Measurements from ENCODE around the gene CLSTN3. TPM values are rescaled to one million over a fixed set of nuclear protein-coding genes. Genes with fewer than 3 reads are reported as not detected.
A peak's percentile ranks its signal among the peaks of the same experiment; 100 is the strongest.

Gene CLSTN3
- total RNA-seq, 2 experiments from 2014 or later = 76.8 to 83.9 TPM

DNA sequence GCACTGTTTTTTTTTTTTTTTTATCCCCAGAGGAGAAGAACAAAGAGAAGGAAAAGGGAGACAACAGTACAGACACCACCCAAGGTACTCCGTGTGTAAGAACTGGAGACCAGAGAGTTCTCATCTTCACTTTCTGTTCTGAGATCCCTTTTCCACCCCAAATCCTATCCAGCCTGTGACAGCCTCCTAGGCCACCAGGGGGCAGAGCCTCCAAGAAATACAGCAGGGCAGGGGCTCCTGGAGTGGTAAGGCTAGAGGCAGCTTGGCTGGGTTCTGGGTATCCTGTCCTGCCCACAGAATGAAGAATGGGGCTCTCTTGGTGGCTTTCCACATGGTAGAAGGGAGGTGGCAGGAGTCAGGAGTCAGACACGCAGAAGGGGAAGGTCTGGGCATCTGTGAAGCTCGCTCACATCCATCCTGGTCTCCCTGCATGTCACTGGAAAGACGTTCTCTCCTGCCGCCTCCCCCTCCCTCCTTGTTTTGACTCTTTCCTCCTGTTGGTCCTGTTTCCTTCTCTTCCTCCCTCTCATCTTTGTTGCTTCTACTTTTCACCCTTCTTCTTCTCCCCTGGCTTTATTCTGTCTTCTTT, 12.0 kb downstream of the CLSTN3 start:
- ChIA-PET POLR2A (interaction anchor here (0.6 kb wide), 1 partner anchor 20 kb away, joined by 3 read pairs; no protein-coding TSS in a partner anchor), CTCF (interaction anchor here (0.6 to 2.9 kb wide), 10 partner anchors 9 to 496 kb away, joined by 3 to 12 read pairs (median 4); partner anchors contain the start of gene PEX5)
- Mint-ChIP-seq H3K27me3 (ENCODE audit: low read depth) (no peaks in the 10 kb centered on the region), H3K4me3 (no peak overlapping the region), H3K27ac (peak overlapping the region; percentile 23), H3K4me1 (ENCODE audit: low read depth) (no peaks in the 10 kb centered on the region), H3K9me3 (ENCODE audit: insufficient read depth) (no peaks in the 10 kb centered on the region), H3K36me3 (ENCODE audit: low read depth) (peaks cover 68% of the 10 kb centered on the region)
- ATAC-seq = peak; percentile 75
- peak; percentile 69 for DNase-seq

DNA sequence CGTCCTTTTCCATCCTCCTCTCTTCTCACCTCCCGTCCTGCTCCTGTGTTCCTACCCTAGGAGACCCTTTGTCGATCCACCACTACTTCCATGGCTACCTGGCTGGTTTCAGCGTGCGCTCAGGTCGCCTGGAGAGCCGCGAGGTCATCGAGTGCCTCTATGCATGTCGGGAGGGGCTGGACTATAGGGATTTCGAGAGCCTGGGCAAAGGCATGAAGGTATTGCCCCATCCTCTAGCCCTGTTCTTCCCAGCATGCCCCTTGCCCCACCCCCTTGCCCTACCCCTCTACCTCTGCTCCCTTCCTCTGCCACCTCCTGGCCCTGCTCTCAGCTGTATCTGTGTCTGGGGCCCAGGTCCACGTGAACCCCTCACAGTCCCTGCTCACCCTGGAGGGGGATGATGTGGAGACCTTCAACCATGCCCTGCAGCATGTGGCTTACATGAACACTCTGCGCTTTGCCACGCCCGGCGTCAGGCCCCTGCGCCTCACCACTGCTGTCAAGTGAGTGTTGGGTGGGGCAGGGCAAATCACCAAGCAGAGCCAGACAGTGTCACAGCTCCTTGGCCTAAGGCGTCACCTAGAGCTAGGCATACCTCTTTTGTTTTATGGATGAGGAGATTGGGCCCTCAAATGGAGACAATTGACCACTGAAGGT, 12.8 kb downstream of the CLSTN3 start:
- no peak overlapping the region for H3K4me3 Mint-ChIP-seq
- DNase-seq (no peak), ATAC-seq (no peak)
- H3K27me3 Mint-ChIP-seq (ENCODE audit: low read depth) = no peaks in the 10 kb centered on the region
- H3K36me3 Mint-ChIP-seq (ENCODE audit: low read depth) = peaks cover 62% of the 10 kb centered on the region
- H3K27ac Mint-ChIP-seq = no peak overlapping the region
- POLR2A ChIA-PET = no interaction called here
- CTCF ChIA-PET = interaction anchor here (0.7 to 2.9 kb wide), 8 partner anchors 8 to 51 kb away, joined by 3 to 12 read pairs (median 4); partner anchors contain the start of gene PEX5
- peaks cover under 1% of the 10 kb centered on the region for H3K4me1 Mint-ChIP-seq (ENCODE audit: low read depth)
- H3K9me3 Mint-ChIP-seq (ENCODE audit: insufficient read depth) = no peaks in the 10 kb centered on the region

DNA sequence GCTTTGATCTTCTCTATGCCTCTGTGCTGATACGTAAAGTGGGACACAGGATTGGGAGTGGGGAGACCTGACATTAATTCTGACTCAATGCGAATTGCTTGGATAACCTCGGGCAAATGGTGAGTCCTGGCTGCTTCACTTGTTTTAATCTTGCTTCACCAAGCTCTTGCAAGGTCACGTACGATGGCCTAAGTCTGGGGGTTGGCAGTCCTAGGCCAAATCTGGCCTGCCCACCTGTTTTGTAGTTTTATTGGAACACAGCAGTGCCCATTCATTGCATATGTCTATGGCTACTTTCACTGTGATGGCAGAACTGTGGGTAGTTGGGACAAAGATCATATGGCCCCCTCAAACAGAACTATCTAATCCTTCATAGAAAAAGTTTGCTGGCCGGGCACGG, 13.4 kb downstream of the CLSTN3 start:
- DNase-seq (no peak), ATAC-seq (no peak)
- ChIA-PET POLR2A (no interaction called here), CTCF (interaction anchor here (1.7 to 2.9 kb wide), 2 partner anchors 10 to 11 kb away, joined by 5 to 15 read pairs; no protein-coding TSS in a partner anchor)
- peaks cover 7% of the 10 kb centered on the region for H3K4me1 Mint-ChIP-seq (ENCODE audit: low read depth)
- H3K27me3 Mint-ChIP-seq (ENCODE audit: low read depth) = no peaks in the 10 kb centered on the region
- H3K27ac Mint-ChIP-seq = no peak overlapping the region
- peaks cover 64% of the 10 kb centered on the region for H3K36me3 Mint-ChIP-seq (ENCODE audit: low read depth)
- H3K4me3 Mint-ChIP-seq = no peak overlapping the region
- no peaks in the 10 kb centered on the region for H3K9me3 Mint-ChIP-seq (ENCODE audit: insufficient read depth)

DNA sequence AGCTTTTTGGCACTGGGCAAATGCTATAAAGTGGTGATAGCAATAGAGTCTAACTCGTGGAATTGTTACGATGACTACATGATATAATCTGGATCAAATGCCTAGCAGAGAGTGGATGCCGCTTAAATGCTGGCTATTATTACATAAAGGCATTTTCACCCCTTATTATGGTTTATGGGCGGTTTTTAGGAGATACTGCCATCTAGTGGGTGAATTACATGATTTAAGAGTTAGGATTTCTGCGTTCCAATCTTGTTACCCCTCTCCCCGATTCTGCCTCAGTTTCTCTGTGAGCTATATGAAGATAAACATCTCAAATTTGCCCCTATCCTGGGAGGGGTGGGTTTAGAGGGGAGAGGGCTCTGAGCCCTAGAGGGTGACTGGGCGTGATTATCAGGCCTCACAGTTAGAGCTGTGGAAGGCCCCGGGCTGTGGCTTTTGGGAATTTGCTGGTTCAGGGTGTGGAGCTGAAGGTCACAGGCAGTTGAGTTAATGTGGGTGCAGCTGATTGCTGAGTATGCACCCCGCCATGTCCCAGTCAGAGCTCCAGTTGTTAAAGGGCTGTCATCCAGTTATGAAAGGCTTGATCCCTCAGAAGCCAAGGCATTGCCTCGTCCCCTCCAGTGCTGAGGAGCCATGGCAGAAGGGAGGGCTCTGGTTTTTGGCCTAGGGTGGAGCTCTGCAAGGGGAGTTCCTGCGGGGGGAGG, 14.4 kb downstream of the CLSTN3 start:
- Mint-ChIP-seq H3K4me1 (ENCODE audit: low read depth) (peaks cover 10% of the 10 kb centered on the region), H3K27me3 (ENCODE audit: low read depth) (no peaks in the 10 kb centered on the region), H3K9me3 (ENCODE audit: insufficient read depth) (no peaks in the 10 kb centered on the region), H3K27ac (no peak overlapping the region), H3K36me3 (ENCODE audit: low read depth) (peaks cover 66% of the 10 kb centered on the region), H3K4me3 (no peak overlapping the region)
- ATAC-seq (peak; percentile 46), DNase-seq (no peak)
- ChIA-PET POLR2A (no interaction called here), CTCF (interaction anchor here (0.7 to 2.9 kb wide), 9 partner anchors 10 to 200 kb away, joined by 3 to 15 read pairs (median 4); partner anchors contain the start of gene PEX5)

DNA sequence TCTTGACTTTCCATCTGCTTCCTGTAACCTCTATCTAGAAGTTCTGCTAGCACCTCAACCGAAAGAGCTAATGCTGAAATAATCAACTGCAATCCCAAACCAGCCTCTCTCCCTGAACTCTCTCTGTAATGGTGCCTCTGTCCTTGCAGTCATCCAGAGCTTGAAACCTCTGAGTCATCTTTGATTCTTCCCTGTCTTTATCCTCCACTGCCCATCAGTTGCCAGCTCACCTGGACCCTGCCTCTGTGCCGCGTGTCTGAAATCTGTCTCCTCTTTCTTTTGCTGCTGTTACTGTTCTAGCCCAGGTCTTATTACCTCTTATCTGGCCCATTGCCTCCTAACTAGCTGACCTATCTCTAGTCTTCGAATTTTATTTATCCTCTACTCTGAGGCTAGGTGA, 15.5 kb downstream of the CLSTN3 start:
- ATAC-seq = no peak
- Mint-ChIP-seq H3K27me3 (ENCODE audit: low read depth) (no peaks in the 10 kb centered on the region), H3K36me3 (ENCODE audit: low read depth) (peaks cover 71% of the 10 kb centered on the region), H3K4me3 (no peak overlapping the region), H3K9me3 (ENCODE audit: insufficient read depth) (no peaks in the 10 kb centered on the region), H3K27ac (no peak overlapping the region), H3K4me1 (ENCODE audit: low read depth) (peaks cover 10% of the 10 kb centered on the region)
- POLR2A ChIA-PET = no interaction called here
- CTCF ChIA-PET = interaction anchor here (1.1 to 2.9 kb wide), 4 partner anchors 8 to 201 kb away, joined by 3 to 15 read pairs (median 4); partner anchors contain the start of gene PEX5
- DNase-seq = no peak

DNA sequence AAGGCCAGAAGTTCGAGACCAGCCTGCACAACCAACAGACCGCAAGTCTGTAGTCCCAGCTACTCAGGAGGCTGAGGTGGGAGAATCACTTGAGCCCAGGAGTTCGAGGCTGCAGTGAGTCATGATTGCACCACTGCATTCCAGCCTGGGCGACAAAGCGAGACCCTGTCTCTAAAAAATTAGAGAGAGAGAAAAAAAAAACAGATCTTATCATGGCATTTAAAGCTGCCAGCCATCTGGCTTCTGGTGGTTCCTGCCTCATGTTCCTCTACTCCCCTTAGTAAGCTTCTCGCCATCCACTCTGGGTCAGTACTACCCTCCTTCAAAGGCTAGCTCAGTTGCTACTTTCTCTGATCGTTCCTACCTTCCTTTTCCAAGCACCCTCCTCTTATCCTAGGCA, 16.1 kb downstream of the CLSTN3 start:
- CTCF ChIA-PET = interaction anchor here (2.9 kb wide), 1 partner anchor 8 kb away, joined by 15 read pairs; no protein-coding TSS in a partner anchor
- H3K36me3 Mint-ChIP-seq (ENCODE audit: low read depth) = peaks cover 69% of the 10 kb centered on the region
- ATAC-seq (no peak), DNase-seq (no peak)
- no peaks in the 10 kb centered on the region for H3K27me3 Mint-ChIP-seq (ENCODE audit: low read depth)
- no peak overlapping the region for H3K27ac Mint-ChIP-seq
- POLR2A ChIA-PET = interaction anchor here (0.9 kb wide), 1 partner anchor 203 kb away, joined by 3 read pairs; the partner anchor contains the start of genes C12orf57 and RNU7-1
- no peak overlapping the region for H3K4me3 Mint-ChIP-seq
- H3K4me1 Mint-ChIP-seq (ENCODE audit: low read depth) = peaks cover 10% of the 10 kb centered on the region
- H3K9me3 Mint-ChIP-seq (ENCODE audit: insufficient read depth) = no peaks in the 10 kb centered on the region

DNA sequence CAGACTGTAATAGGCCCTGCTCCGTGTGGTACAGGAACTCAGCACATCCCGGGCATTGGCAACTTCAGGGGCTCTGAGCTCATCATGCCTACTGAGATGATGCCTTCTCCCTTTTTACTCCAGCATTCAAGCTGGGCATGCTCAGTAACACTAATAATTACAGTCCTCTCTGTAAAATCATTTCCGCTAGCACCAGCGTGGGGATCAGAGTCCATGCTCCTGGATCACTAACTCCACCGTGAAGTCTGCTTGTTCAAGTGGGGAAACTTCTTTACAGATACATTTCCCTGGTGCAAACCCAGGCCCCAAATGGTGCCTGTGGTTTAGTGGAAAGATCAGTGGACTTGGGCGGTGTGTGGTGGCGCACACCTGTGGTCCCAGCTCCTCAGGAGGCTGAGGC, 16.7 kb downstream of the CLSTN3 start:
- ATAC-seq (no peak), DNase-seq (no peak)
- Mint-ChIP-seq H3K4me3 (no peak overlapping the region), H3K27me3 (ENCODE audit: low read depth) (no peaks in the 10 kb centered on the region), H3K9me3 (ENCODE audit: insufficient read depth) (no peaks in the 10 kb centered on the region), H3K4me1 (ENCODE audit: low read depth) (peaks cover 10% of the 10 kb centered on the region), H3K36me3 (ENCODE audit: low read depth) (peaks cover 63% of the 10 kb centered on the region), H3K27ac (no peak overlapping the region)
- POLR2A ChIA-PET = interaction anchor here (0.9 kb wide), 1 partner anchor 203 kb away, joined by 3 read pairs; the partner anchor contains the start of genes C12orf57 and RNU7-1
- CTCF ChIA-PET = no interaction called here

DNA sequence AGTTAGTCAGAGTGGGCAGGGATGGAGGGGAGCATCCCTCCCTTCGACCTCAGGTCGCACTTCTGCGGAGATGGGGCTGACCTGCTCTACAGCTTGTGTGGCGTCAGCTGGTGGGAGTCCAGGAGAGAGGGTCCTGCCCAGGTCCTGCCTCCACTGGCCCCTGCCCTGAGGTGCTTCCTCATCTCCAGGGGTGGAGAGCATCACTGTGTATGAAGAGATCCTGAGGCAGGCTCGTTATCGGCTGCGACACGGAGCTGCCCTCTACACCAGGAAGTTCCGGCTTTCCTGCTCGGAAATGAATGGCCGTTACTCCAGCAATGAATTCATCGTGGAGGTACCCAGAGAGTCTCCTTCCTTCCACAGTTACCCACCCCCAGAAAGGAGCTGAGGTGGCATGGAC, 20.2 kb downstream of the CLSTN3 start:
- peaks cover 10% of the 10 kb centered on the region for H3K4me1 Mint-ChIP-seq (ENCODE audit: low read depth)
- POLR2A ChIA-PET = no interaction called here
- no peaks in the 10 kb centered on the region for H3K9me3 Mint-ChIP-seq (ENCODE audit: insufficient read depth)
- ATAC-seq (no peak), DNase-seq (no peak)
- no peak overlapping the region for H3K4me3 Mint-ChIP-seq
- H3K36me3 Mint-ChIP-seq (ENCODE audit: low read depth) = peaks cover 56% of the 10 kb centered on the region
- no peak overlapping the region for H3K27ac Mint-ChIP-seq
- no peaks in the 10 kb centered on the region for H3K27me3 Mint-ChIP-seq (ENCODE audit: low read depth)
- CTCF ChIA-PET = interaction anchor here (2.2 kb wide), 1 partner anchor 8 kb away, joined by 7 read pairs; no protein-coding TSS in a partner anchor

DNA sequence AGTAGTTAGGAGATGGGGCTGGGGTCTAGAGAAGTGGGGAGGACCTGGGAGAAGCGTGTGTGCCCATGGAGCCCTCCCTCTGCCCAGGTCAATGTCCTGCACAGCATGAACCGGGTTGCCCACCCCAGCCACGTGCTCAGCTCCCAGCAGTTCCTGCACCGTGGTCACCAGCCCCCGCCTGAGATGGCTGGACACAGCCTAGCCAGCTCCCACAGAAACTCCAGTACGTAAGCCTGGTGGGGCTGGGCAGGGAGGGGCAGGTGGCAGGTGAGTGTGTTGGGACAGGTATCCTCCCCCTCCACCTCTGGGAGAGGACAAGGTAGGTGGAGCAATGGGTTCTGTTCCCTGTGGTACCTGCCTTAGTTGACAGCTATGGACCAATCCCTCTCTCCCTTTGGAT, 20.7 kb downstream of the CLSTN3 start:
- ChIA-PET POLR2A (no interaction called here), CTCF (interaction anchor here (2.2 kb wide), 1 partner anchor 9 kb away, joined by 7 read pairs; no protein-coding TSS in a partner anchor)
- DNase-seq (no peak), ATAC-seq (no peak)
- peaks cover 10% of the 10 kb centered on the region for H3K4me1 Mint-ChIP-seq (ENCODE audit: low read depth)
- H3K27me3 Mint-ChIP-seq (ENCODE audit: low read depth) = no peaks in the 10 kb centered on the region
- no peaks in the 10 kb centered on the region for H3K9me3 Mint-ChIP-seq (ENCODE audit: insufficient read depth)
- no peak overlapping the region for H3K27ac Mint-ChIP-seq
- H3K36me3 Mint-ChIP-seq (ENCODE audit: low read depth) = peaks cover 54% of the 10 kb centered on the region
- H3K4me3 Mint-ChIP-seq = no peak overlapping the region

DNA sequence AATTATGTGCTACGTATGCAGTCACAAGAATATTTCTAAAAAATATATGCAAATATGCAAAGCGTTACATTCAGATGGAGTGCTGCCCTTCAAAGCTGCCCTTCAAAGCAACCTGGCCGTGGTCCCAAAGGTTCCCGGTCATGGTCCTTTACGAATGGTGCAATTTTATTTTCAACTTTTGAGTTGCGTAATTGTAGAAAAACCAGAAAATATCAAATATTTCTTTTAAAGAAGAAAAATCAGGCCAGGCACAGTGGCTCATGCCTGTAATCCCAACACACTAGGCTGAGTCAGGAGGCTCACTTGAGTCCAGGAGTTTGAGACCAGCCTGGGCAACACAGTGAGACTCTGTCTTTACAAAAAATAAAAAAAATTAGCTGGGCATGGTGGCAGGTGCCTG, 21.4 kb downstream of the CLSTN3 start:
- CTCF ChIA-PET = interaction anchor here (2.2 kb wide), 1 partner anchor 9 kb away, joined by 7 read pairs; no protein-coding TSS in a partner anchor
- Mint-ChIP-seq H3K9me3 (ENCODE audit: insufficient read depth) (no peaks in the 10 kb centered on the region), H3K36me3 (ENCODE audit: low read depth) (peaks cover 54% of the 10 kb centered on the region)

DNA sequence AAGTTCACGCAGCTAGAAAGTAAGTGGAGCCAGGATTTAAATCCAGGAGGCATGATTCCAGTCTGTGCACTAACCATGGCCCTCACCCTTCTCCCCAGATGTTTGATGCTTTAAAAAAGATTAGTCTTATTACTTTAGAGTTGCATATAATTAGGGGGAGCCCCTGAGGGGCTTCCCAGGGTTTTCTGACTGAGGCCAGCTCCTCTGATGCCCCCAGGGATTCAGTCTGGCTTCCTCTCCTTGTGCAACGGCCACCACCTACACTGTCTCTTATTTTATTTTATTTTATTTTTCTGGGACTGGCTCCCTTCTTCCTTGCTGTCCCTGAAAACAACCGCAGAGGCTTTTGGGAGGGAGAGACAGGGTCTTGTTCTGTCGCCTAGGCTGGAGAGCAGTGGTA, 22.6 kb downstream of the CLSTN3 start:
- ATAC-seq (no peak), DNase-seq (no peak)
- H3K27ac Mint-ChIP-seq = no peak overlapping the region
- H3K9me3 Mint-ChIP-seq (ENCODE audit: insufficient read depth) = no peaks in the 10 kb centered on the region
- no peak overlapping the region for H3K4me3 Mint-ChIP-seq
- peaks cover 49% of the 10 kb centered on the region for H3K36me3 Mint-ChIP-seq (ENCODE audit: low read depth)
- CTCF ChIA-PET = interaction anchor here (0.9 to 2.8 kb wide), 3 partner anchors 8 to 10 kb away, joined by 4 to 15 read pairs (median 5); no protein-coding TSS in a partner anchor
- peaks cover 10% of the 10 kb centered on the region for H3K4me1 Mint-ChIP-seq (ENCODE audit: low read depth)
- POLR2A ChIA-PET = no interaction called here
- H3K27me3 Mint-ChIP-seq (ENCODE audit: low read depth) = no peaks in the 10 kb centered on the region

More for the DNA sequence above, 21.4 kb downstream of the CLSTN3 start:
- H3K4me1 Mint-ChIP-seq (ENCODE audit: low read depth) = peaks cover 10% of the 10 kb centered on the region
- H3K27me3 Mint-ChIP-seq (ENCODE audit: low read depth) = no peaks in the 10 kb centered on the region
- DNase-seq (no peak), ATAC-seq (no peak)
- POLR2A ChIA-PET = no interaction called here
- no peak overlapping the region for H3K4me3 Mint-ChIP-seq
- no peak overlapping the region for H3K27ac Mint-ChIP-seq

All from activated CD8-positive, alpha-beta T cell treated with anti-CD3 and anti-CD28 coated beads, Interleukin-2, amount 10 ng/mL, durations not matched to agents 7 days and 5 days (primary cell).